Erythroblast (primary cell): Measurements from ENCODE around the gene PTPRN2.
"Not testable (repeated sequence)": the region's sequence is repeated elsewhere in the genome, so short reads cannot be mapped to it uniquely, and the experiment has no call there.

ENCODE experiments used
- GATA1 ChIP-seq: IDR thresholded peaks from 2 replicates; pipeline ENCODE4 v1.6.1; 2011; ENCODE audit warnings: low read depth, mild to moderate bottlenecking, control low read depth, low read length, moderate library complexity
- POLR2A ChIP-seq: IDR thresholded peaks from 2 replicates; pipeline ENCODE4 v1.6.1; 2011; ENCODE audit warnings: mild to moderate bottlenecking, low read length

DNA sequence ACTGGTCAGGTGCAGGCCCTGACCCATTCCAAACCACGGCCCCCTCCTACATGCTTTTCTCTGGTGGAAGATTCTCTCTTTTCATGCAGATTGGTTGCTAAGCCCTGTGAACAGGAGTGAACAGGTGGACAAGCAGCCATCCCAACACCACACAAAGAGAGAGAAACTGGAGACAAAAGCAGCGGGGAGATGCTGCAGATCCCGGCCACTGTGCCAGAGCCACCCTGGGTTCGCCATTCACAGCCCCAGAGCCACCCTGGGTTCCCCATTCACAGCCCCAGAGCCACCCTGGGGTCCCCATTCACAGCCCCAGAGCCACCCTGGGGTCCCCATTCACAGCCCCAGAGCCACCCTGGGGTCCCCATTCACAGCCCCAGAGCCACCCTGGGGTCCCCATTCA lies 239.6 kb downstream of the PTPRN2 start:
- TF ChIP-seq POLR2A, GATA1: not testable (repeated sequence)
